Glomerular endothelial cell (primary cell): ENCODE data around the gene INPP5D. TPM values are rescaled to one million over a fixed set of nuclear protein-coding genes. Genes with fewer than 3 reads are reported as not detected.
"Not testable (repeated sequence)": the region's sequence is repeated elsewhere in the genome, so short reads cannot be mapped to it uniquely, and the experiment has no call there.

Experiments
- DNase-seq: peaks from one replicate; pipeline ENCODE4 v3.0.0-alpha.2; 2011; ENCODE audit warnings: low read depth, low spot score; ENCODE audit errors: extremely low read depth
- total RNA-seq: library from RNA; depleted of rRNA; stranded (reverse); fragments of >200 nt; gene quantifications from 2 replicates; pipeline ENCODE4 v1.2.3, GENCODE V29; 2015

The INPP5D gene
- total RNA-seq, 1 donor from 2014 or later: 46.3 TPM

DNA sequence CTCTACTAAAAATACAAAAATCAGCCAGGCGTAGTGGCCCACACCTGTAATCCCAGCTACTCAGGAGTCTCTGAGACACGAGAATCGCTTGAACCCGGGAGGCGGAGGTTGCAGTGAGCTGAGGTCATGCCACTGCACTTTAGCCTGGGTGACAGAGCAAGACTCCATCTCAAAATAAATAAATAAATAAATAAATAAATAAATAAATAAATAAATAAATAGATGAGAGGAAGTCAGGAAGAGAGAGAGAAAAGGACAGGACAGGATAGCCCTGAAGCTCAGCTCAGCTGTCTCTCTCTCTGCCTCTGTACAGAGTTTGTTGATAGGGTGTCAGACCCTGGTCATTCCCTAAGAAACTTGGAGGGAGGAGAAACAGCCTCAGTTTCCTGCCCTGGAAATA, 140.6 kb downstream of the INPP5D start:
- not testable (repeated sequence) for DNase-seq

- DNase-seq: no peak
Observed at GRCh38 chr2:233201258-233202013, 141.3 kb downstream of the INPP5D start.

GRCh38 chr2:233202531-233202944, 142.4 kb downstream of the INPP5D start:
- DNase-seq: no peak

GRCh38 chr2:233203060-233203459, 142.9 kb downstream of the INPP5D start:
- DNase-seq: no peak

- no peak for DNase-seq
Observed at GRCh38 chr2:233204286-233204936, 144.3 kb downstream of the INPP5D start.

- no peak for DNase-seq
Observed at GRCh38 chr2:233208382-233209116, 148.4 kb downstream of the INPP5D start.

DNA sequence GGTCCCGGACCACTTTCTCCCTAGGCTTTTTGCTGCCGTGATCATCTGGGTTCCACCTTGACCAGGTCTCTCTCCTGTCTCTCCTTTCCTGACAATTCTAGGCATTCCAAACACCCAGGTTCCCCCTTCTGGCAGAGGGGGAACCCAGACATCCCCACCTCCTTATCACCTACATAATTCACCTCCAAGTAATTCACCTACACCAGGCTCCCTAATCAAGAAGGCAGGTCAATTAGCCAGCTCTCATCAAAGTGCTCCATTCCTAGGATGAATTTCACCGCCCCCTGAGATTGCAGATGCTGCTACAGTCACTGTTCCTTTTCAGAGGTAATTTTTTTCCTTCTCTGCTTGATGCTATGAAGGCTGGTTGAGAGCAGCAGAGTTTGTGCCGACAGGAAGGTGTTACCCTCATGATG, 149.0 kb downstream of the INPP5D start:
- no peak for DNase-seq

DNA sequence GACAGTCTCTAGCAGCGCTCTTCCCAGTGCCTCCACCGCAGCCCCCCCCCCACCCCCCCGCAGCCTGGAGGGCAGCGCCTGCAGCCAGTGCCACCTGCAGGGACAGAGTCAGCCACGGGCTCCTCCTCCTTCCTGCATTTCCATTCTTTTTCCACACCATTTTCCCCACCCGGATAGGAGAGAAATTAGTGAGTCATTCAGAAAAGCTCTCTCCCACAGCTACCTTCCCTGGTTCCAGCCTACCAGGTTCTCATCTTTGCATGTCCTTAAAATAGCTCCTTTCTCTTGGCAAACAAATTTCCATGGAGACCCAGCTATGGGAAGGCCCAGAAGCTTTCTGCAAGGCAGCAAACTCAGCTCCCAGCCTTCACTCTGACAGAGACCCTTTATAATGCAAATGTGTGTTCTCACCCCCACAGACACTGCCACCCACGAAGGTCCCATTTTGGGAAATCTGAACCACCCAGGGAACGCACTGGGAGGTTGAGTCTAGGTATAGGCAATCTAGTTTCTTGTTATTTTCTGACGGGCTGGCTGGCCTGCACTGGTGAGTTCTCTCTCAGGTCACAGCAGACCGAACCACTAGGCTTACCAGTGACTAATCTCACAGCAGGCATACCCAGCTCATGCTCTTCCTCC, 149.5 kb downstream of the INPP5D start:
- DNase-seq: no peak

DNA sequence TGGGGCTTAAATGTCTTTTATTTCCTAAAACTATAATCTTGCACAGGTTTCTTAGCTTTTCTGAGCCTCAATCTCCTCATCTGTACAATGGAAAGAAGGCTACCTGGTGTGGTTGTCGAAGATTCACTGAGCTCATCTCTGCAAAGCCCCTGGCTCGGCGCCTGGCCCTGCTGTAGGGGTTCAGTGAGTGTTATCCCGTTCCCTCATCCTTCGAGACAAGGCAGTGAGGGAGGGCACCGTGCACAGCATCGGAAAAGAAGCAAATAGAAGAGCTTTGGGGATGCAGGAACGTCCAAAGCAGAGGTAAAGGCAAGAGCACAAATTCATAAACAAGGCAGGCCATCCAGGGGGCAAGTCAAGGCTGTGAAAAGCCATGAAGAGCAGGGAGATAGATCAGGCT, 150.1 kb downstream of the INPP5D start:
- no peak for DNase-seq

DNA sequence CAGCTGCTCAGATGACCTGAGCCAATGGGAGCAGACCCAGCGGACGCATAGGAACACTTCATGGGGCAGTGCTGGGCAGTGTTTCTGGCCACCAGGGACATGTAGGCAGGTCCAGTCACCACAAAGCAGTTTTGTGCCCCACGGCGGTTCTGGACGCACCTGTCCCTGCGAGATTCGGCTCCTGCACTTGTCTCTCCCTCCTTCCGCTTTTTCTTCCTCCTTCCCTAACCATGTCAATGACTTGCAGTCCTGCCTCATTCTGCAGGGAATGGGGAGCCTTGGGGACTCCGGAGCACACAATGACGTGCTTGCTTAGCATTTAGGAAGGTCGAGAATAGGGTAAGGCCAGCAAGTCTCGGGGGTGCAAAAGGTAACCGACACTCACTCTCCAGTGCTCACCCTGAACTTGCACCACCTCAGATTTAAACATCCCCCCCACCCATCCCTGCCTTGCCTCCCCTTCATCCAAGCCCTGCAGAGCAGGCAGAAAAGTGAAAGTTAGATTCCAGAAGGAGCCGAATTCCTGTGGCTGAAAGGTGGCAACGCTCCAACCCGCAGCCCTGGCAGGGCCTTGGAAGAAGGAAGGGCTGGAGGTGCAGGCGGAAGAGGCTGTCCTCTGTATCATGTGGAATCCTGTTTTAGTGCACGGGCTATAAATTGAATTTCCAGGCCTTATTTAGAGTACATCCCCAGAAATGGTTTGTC, 150.9 kb downstream of the INPP5D start:
- no peak for DNase-seq

DNA sequence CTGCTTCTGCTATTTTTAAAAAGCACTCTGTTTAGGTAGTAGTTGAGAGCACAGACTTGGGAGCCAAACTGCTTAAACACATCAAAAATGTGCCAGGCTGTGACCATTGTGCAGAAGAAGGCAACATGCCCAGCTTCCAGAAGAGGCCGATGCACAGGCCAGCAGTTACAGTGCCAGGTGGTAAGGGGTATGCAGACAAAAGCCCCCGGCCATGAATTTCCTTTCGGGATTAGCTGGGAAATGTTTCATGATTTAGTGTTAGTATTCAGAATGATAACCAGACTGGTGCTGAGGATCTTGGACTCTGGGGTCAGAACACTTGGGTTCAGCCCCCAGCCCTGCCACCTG, 151.4 kb downstream of the INPP5D start:
- no peak for DNase-seq

GRCh38 chr2:233213011-233213410, 152.9 kb downstream of the INPP5D start:
- no peak for DNase-seq

DNA sequence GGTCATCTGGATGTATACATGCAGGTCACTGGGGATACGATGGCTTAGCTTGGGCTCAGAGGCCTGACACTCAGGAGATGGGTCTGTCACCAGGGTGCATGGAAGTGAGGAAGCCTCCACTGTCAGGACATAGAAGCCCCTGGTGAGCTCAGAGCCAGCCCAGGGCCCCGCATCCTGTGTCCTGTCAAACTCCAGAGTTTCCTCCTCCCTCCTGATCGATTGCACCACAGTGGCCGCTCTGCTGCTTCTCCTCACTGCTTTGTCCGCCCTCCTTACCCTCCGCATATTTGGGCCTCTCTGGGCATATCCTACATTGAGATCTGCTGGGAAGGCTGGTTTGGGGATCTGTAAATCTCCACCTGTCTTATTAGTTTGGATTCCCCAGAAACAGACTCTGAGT, 153.8 kb downstream of the INPP5D start:
- no peak for DNase-seq

DNA sequence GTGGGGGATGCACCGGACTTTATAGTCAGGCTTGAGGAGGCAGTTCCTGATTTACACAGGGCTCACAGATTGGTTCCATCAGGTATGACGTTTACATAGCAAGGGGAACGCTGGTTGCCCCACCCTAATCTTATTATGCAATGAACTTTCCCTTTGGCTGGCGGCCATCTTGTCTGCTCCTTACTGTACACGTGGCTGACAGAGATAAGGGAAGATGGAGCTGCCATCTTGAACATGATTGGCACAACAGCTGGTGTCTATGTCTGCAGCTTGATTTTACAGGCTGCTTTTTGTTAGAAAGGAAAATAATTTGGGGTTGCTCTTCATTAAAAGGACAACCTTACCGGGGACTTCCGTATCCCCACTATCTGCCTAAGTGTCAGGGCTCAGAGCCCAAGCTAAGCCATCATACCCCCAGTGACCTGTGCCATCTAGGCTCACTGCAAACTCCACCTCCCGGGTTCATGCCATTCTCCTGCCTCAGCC, 157.8 kb downstream of the INPP5D start:
- no peak for DNase-seq

DNA sequence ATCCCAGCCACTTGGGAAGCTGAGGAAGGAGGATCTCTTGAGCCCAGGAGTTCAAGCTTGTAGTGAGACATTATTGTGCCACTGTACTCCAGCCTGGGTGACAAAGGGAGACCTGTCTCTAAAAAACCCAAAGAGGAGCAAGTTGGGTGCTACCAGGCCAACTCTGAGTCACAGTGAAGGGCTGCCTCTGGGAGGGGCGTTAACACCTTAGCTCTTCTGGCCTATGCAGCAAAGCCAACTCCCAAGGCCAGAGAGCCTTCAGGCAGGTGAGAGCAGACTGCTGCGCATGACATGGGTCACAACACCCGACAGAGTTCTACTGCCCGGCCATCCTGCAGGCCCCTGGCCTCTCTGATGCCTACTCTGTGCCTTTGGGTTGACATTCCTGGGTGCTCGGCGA, 158.7 kb downstream of the INPP5D start:
- DNase-seq: no peak

DNA sequence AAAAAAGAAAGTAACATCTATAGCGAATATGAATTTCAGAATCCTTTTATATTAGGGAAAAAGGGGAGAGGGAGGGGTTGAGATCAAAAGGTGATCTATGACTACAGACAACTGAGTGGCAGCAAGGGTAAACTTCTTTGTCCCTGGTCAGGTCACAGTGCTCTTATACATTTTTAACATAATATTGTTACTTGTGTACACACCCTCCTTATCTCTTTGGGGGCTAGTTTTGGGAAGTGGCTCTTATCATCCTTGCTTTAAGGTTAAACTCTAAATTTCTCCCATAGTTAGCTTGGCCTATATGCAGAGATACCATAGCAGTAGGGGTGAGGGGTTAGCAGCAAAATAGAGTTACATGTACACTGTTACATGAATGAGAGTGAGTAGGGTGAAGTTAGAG, 159.7 kb downstream of the INPP5D start:
- DNase-seq: no peak

DNA sequence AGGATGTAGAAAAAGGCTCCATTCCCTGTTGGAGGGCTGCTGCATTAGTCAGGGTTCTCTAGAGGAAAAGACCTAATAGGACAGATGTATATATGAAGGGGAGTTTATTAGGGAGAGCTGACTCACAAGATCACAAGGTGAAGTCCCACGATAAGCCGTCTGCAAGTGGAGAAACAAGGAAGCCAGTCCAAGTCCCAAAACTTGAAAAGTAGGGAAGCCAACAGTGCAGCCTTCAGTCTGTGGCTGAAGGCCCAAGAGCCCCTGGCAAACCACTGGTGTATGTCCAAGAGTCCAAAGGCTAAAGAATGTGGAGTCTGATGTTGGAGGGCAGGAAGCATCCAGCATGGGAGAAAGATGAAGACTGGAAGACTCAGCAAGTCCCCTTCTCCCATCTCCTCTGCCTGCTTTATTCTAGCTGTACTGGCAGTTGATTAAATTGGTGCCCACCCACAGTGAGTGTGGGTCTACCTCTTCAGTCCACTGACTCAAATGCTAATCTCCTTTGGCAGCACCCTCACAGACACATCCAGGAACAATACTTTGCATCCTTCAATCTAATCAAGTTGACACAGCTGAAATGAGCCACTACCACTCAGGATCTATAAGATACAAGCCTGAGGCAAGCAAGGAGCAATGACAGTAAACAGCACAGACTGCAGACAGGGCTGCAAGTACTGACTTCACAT, 161.4 kb downstream of the INPP5D start:
- DNase-seq: no peak

DNA sequence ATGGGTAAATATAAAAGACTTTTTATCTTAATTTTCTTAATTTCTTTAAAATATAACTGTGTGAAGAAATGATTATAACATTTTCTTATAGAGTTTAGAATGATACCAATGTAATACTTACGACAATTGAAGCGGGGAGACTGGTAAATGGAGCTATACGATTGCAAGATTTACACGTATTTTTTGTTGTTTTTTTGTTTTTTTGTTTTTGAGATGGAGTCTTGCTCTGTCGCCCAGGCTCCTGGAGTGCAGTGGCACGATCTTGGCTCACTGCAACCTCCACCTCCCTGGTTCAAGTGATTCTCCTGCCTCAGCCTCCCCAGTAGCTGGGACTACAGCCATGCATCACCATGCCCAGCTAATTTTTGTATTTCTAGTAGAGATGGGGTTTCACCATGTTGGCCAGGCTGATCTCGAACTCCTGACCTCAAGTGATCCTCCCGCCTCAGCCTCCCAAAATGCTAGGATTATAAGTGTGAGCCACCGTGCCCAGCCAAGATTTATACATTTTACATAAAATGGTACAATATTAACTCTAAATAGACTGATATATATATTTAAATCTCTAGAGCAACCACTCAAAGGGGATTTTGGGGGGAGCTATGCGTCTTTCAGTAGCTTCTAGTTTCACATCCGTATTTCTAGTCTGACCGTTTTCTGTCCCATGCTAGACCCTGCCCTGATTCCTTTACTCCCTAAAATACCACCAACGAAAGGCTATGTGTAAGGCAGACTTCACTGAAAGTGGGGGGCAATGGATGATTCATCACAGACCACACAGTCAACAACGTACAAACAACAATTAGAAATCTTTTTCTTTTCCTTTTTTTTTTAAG, 163.1 kb downstream of the INPP5D start:
- no peak for DNase-seq
